Stimulated activated naive B cell treated with anti-CD40 and anti-IgM and Interleukin-4, amounts not matched to agents 10 μg/mL and 1 μg/mL and 100 μg/mL, for 72 hours (primary cell): Measurements from ENCODE around the gene CDH23.

Source experiments
- ATAC-seq, 2 donors: fragments of 150-1000 bp; cut with Tn5 transposase; replicated peaks; 2 replicates each; pipeline ENCODE4 v1.10.0; 2021; ENCODE audit warnings: moderate library complexity in 1 of 2
- DNase-seq: peaks from one replicate; pipeline ENCODE4 v3.0.0; 2021
- H3K27ac Mint-ChIP-seq: one replicate; pipeline ENCODE4 v1.8.0; 2022; ENCODE audit warnings: mild to moderate bottlenecking, mixed read lengths
- H3K27me3 Mint-ChIP-seq, 2 donors: one replicate each; pipeline ENCODE4 v1.8.0; 2022; ENCODE audit warnings: mixed read lengths in 2 of 2
- H3K36me3 Mint-ChIP-seq, 2 donors: one replicate each; pipeline ENCODE4 v1.8.0; 2022; ENCODE audit warnings: mixed read lengths in 2 of 2, mild to moderate bottlenecking in 1 of 2
- H3K4me1 Mint-ChIP-seq, 2 donors: one replicate each; pipeline ENCODE4 v1.8.0; 2022; ENCODE audit warnings: mixed read lengths in 2 of 2, mild to moderate bottlenecking in 1 of 2
- H3K4me3 Mint-ChIP-seq, 2 donors: one replicate each; pipeline ENCODE4 v1.8.0; 2022; ENCODE audit warnings: mild to moderate bottlenecking in 2 of 2, mixed read lengths in 2 of 2, moderate library complexity in 1 of 2
- H3K9me3 Mint-ChIP-seq, 2 donors: one replicate each; pipeline ENCODE4 v1.8.0; 2022; ENCODE audit warnings: mixed read lengths in 2 of 2, mild to moderate bottlenecking in 1 of 2

Gene CDH23

DNA sequence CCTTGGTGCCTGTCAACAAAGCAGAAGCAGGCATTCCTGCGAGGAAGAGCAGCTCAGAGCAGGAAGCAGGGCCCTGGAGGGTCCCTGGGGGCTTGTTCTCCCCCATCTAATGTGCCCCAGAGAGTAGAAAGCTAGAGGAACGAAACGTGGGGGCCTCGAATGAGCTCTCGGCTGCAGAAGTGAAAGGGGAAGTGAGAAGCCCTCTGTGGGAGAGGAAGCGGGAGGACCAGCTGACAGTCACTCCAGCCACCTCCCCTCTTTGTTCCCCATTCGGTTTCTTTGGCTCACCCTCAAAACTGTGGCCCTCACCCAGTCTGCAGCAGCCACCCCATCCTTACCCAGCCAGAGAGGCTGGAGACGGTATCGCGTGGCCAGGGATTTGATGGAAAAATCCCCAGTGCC, 297.8 kb downstream of the CDH23 start:
- ATAC-seq (peak; percentile 93 to 96), DNase-seq (peak; percentile 85)
- H3K36me3 Mint-ChIP-seq: no peaks in the 10 kb centered on the region
- H3K4me3 Mint-ChIP-seq: peak overlapping the region in 1 of 2 donors; percentile 11
- H3K4me1 Mint-ChIP-seq: peaks cover 32 to 53% of the 10 kb centered on the region in 2 donors
- no peaks in the 10 kb centered on the region for H3K27me3 Mint-ChIP-seq
- peaks cover 0 to 4% of the 10 kb centered on the region in 2 donors for H3K9me3 Mint-ChIP-seq
- H3K27ac Mint-ChIP-seq: no peak overlapping the region

- no peaks in the 10 kb centered on the region for H3K36me3 Mint-ChIP-seq
- H3K4me3 Mint-ChIP-seq: no peak overlapping the region
- H3K4me1 Mint-ChIP-seq: peaks cover 32 to 53% of the 10 kb centered on the region in 2 donors
- no peak for ATAC-seq
- H3K27me3 Mint-ChIP-seq: no peaks in the 10 kb centered on the region
- no peak for DNase-seq
- peak overlapping the region; percentile 20 for H3K27ac Mint-ChIP-seq
- H3K9me3 Mint-ChIP-seq: peaks cover 0 to 4% of the 10 kb centered on the region in 2 donors
Observed at GRCh38 chr10:71695502-71696476, 299.1 kb downstream of the CDH23 start.

DNA sequence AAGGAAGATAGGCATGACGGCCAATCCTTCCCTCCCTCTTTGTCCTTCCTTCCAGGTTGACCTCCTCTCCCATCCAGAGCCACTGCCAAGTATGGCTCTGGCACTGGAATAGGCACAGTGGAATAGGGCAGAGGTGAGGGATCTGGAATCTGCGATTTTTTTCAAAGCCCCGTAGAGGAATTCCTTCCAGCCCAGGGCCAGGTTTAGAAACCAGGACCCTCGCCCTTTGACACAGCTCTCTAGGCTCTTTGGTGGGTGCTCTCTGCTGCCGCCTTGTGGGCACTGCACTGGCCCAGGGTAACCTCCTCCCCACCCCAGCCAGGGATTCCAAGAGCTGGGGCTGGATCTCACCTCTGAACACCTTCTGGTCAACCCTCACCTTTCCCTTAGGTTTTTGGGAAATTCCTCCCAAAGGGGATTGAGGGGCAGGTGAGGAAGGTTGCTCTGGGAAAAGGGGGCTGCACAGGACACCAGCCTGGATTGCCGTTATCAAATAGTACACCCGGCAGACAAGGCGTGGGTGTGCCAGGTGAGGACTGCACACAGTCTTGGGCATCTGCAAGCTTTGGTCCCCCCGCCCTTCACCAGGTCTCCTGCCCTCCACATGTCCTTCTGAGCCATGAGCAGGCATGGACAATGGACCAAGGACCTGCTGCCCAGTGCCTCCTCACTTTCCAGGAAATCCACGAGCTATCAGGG, 300.1 kb downstream of the CDH23 start:
- no peaks in the 10 kb centered on the region for H3K36me3 Mint-ChIP-seq
- peaks cover 32 to 53% of the 10 kb centered on the region in 2 donors for H3K4me1 Mint-ChIP-seq
- ATAC-seq (peak; percentile 20 to 35), DNase-seq (peak; percentile 35)
- no peak overlapping the region for H3K27ac Mint-ChIP-seq
- no peak overlapping the region for H3K4me3 Mint-ChIP-seq
- peaks cover 0 to 2% of the 10 kb centered on the region in 2 donors for H3K9me3 Mint-ChIP-seq
- H3K27me3 Mint-ChIP-seq: peaks cover 0 to 4% of the 10 kb centered on the region in 2 donors

DNA sequence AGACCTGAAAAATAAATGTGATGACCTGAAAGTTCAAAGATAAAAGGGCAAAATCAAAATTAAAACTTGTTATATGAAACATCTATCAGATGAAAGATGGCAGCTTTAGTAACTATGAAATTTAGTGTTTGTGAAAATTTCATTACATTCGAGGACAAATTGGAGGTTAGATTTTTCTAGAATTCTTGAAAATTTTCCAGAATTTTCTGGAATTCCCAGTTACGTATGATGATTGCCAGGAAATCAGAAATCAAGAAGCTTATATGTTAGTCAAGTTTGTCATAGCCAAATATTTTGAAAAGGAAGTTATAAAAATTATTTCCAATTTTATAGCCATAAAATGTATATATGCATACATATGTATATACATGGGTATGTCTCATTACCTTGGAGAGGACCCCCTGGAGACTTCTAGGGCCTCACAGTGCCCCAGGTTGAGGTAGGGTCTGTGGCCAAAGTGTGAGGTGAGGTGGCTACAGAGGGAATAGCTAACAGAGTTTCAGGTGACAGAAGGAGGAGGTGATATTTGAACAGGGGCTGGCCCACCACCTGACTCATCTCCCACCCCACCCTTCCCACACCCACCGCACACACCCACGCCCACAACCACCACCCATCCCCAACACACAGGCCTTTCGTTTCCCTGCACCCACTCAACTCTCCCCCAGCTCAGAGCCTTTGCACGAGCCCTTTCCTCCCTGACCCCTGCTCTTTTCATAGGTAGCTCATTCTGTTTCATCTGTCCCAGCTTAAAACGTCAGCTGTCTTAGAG, 301.4 kb downstream of the CDH23 start:
- peaks cover 6 to 15% of the 10 kb centered on the region in 2 donors for H3K27me3 Mint-ChIP-seq
- no peak for DNase-seq
- no peak overlapping the region for H3K27ac Mint-ChIP-seq
- H3K36me3 Mint-ChIP-seq: no peaks in the 10 kb centered on the region
- H3K9me3 Mint-ChIP-seq: no peaks in the 10 kb centered on the region
- peak overlapping the region in 1 of 2 donors; percentile 30 for H3K4me3 Mint-ChIP-seq
- ATAC-seq: no peak
- peaks cover 33 to 53% of the 10 kb centered on the region in 2 donors for H3K4me1 Mint-ChIP-seq

GRCh38 chr10:71698737-71699136, 302.0 kb downstream of the CDH23 start:
- H3K27me3 Mint-ChIP-seq: peaks cover 6 to 15% of the 10 kb centered on the region in 2 donors
- DNase-seq (no peak), ATAC-seq (no peak)
- no peak overlapping the region for H3K27ac Mint-ChIP-seq
- peaks cover 32 to 49% of the 10 kb centered on the region in 2 donors for H3K4me1 Mint-ChIP-seq
- H3K4me3 Mint-ChIP-seq: no peak overlapping the region
- no peaks in the 10 kb centered on the region for H3K9me3 Mint-ChIP-seq
- H3K36me3 Mint-ChIP-seq: no peaks in the 10 kb centered on the region

GRCh38 chr10:71700731-71701368, 304.1 kb downstream of the CDH23 start:
- Mint-ChIP-seq H3K27ac (no peak overlapping the region), H3K4me3 (no peak overlapping the region), H3K27me3 (peaks cover 6 to 15% of the 10 kb centered on the region in 2 donors), H3K4me1 (peaks cover 15 to 28% of the 10 kb centered on the region in 2 donors), H3K36me3 (no peaks in the 10 kb centered on the region), H3K9me3 (no peaks in the 10 kb centered on the region)
- ATAC-seq (no peak), DNase-seq (no peak)

DNA sequence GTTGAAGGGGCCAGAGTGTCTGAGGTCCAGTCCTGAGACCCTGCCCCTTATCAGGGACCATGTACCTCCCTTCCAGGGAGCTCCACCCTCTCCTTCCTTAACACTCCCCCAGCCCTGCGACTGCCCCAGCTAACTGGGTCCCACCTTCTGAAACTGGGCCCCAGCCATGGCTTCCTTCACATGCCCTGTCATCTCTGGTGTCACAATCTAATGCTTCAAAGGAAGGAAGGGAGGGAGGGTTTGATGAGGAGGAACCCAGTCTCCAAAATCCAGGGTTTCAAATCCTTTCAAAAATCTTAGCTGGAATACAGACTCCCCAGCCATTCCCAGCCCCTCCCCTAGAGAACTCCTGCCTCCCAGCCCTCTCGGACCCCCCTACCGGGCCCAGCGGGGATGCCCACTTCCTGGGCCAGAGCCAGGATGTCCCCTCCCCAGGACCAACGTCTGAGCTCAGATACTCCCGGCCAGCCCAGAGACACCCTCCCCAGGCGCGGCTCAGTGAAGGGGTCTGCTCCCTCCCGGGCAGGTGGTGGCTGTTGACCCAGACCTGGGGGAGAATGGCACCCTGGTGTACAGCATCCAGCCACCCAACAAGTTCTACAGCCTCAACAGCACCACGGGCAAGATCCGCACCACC, 304.9 kb downstream of the CDH23 start:
- DNase-seq (no peak), ATAC-seq (no peak)
- Mint-ChIP-seq H3K4me3 (no peak overlapping the region), H3K9me3 (no peaks in the 10 kb centered on the region), H3K27ac (no peak overlapping the region), H3K4me1 (peaks cover 12 to 21% of the 10 kb centered on the region in 2 donors), H3K36me3 (no peaks in the 10 kb centered on the region), H3K27me3 (peaks cover 6 to 15% of the 10 kb centered on the region in 2 donors)

DNA sequence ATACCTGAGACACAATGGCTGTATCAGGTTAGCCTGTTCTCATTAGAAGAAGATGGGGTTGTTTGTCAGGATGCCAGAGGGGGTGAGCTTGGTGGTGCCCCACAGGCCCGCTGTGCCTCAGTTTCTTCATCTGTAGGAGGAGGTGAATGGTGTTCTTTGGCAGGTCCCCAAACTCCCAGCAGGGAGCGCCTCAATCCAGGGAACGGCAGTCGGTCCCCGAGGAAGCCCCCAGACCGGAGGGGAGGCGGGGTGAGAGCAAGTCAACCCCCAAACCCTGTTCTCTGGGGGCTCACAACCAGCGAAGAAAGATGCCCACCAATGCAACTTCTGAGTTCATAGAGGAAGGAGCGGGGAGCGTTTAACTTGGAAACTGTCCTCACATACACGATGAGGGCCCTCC, 306.9 kb downstream of the CDH23 start:
- H3K27ac Mint-ChIP-seq: no peak overlapping the region
- H3K4me3 Mint-ChIP-seq: no peak overlapping the region
- no peaks in the 10 kb centered on the region for H3K36me3 Mint-ChIP-seq
- DNase-seq (no peak), ATAC-seq (no peak)
- no peaks in the 10 kb centered on the region for H3K9me3 Mint-ChIP-seq
- peaks cover 10 to 14% of the 10 kb centered on the region in 2 donors for H3K4me1 Mint-ChIP-seq
- H3K27me3 Mint-ChIP-seq: peaks cover 6 to 15% of the 10 kb centered on the region in 2 donors

GRCh38 chr10:71704816-71705215, 308.1 kb downstream of the CDH23 start:
- no peaks in the 10 kb centered on the region for H3K36me3 Mint-ChIP-seq
- H3K27ac Mint-ChIP-seq: no peak overlapping the region
- peaks cover 14 to 20% of the 10 kb centered on the region in 2 donors for H3K4me1 Mint-ChIP-seq
- H3K9me3 Mint-ChIP-seq: no peaks in the 10 kb centered on the region
- peaks cover 6 to 15% of the 10 kb centered on the region in 2 donors for H3K27me3 Mint-ChIP-seq
- DNase-seq (no peak), ATAC-seq (no peak)
- H3K4me3 Mint-ChIP-seq: no peak overlapping the region

- Mint-ChIP-seq H3K27ac (peak overlapping the region; percentile 68), H3K9me3 (no peaks in the 10 kb centered on the region), H3K4me3 (no peak overlapping the region), H3K4me1 (peaks cover 14 to 27% of the 10 kb centered on the region in 2 donors), H3K27me3 (peaks cover 6 to 15% of the 10 kb centered on the region in 2 donors), H3K36me3 (no peaks in the 10 kb centered on the region)
- DNase-seq (no peak), ATAC-seq (no peak)
Observed at GRCh38 chr10:71705582-71705981, 308.9 kb downstream of the CDH23 start.

DNA sequence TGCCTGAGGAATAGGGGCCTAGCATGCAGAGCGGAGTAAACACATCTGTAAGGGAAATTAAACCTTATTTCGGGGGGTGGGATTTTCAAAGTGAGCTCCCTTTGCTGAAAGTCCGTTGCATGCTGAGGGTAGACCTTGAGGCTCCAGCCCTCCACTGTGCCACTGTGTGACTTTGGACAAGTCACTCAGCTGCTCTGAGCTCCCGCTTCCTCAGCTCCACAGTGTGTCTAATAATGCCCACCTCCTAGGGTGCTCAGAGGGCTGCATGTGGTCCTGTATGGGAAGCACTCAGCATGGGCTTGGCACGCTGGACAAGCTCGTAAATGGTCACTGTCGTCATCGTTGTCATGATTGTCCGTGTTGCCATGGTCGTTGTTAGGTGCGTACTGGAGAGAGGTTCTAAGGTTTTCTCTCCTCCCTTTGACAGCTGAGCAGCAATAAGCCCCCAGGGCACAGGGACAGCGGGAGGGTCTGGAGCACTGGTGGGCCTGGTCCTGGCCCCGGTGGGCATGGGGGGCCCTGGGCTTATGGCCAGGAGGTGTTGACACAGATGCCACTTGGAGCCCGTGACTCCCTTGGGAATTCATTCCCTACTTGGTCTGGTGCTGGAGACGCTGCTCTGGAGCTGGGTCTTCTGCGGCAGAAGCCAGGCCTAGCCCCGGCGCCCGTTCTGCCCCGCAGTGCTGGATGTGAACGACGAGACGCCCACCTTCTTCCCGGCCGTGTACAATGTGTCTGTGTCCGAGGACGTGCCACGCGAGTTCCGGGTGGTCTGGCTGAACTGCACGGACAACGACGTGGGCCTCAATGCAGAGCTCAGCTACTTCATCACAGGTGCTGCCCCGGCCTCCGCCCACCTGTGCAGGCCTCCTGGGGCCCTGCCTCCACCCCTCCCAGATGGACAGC, 309.7 kb downstream of the CDH23 start:
- no peaks in the 10 kb centered on the region for H3K9me3 Mint-ChIP-seq
- H3K4me3 Mint-ChIP-seq: no peak overlapping the region
- DNase-seq: no peak
- H3K27me3 Mint-ChIP-seq: peaks cover 6 to 14% of the 10 kb centered on the region in 2 donors
- no peak overlapping the region for H3K27ac Mint-ChIP-seq
- ATAC-seq: no peak
- H3K36me3 Mint-ChIP-seq: no peaks in the 10 kb centered on the region
- H3K4me1 Mint-ChIP-seq: peaks cover 14 to 27% of the 10 kb centered on the region in 2 donors

- H3K36me3 Mint-ChIP-seq: no peaks in the 10 kb centered on the region
- no peak for DNase-seq
- H3K9me3 Mint-ChIP-seq: no peaks in the 10 kb centered on the region
- H3K4me3 Mint-ChIP-seq: no peak overlapping the region
- ATAC-seq: no peak
- no peak overlapping the region for H3K27ac Mint-ChIP-seq
- H3K27me3 Mint-ChIP-seq: peaks cover 5% of the 10 kb centered on the region in 2 donors
- peaks cover 14 to 29% of the 10 kb centered on the region in 2 donors for H3K4me1 Mint-ChIP-seq
Observed at GRCh38 chr10:71707240-71707789, 310.6 kb downstream of the CDH23 start.
